ENCODE data around the gene GABRR2.
A peak's percentile ranks its signal among the peaks of the same experiment; 100 is the strongest.

Gene GABRR2

DNA sequence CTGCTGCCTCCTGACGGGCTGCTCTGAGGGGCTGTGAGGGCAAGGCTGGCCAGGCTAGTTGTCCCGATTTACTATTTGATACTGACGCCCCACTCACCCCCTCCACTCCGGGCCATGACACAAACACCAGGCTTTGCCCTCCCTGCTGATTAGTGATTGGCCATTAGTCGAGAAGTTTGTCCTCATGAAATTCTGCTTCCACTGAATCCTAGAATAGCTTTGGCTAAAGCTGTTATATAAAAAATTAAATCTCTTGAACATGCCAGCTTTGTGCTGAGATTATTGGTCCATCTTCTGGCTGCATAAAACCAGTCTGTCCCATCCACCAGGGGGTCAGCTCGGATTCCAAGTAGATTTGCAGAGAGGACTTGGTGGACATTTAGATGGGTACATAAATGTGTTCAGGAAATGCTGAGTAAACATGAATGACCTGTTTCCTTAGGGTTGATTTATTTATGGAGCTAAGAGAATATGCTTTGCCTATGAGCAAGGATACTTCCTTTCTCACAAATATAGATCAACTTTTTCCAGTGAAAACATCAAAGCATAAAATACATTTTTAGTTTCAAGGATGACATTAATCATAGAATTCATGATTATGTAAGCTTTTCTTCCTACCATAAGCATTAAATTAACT lies at the start of gene GABRR2:
TSS of gene GABRR2 (minus strand) at position 51 of the 637 bp plus-strand sequence. CDS start 134 bp downstream, outside the sequence.
- no peak for DNase-seq (ENCODE audit: low spot score)

DNA sequence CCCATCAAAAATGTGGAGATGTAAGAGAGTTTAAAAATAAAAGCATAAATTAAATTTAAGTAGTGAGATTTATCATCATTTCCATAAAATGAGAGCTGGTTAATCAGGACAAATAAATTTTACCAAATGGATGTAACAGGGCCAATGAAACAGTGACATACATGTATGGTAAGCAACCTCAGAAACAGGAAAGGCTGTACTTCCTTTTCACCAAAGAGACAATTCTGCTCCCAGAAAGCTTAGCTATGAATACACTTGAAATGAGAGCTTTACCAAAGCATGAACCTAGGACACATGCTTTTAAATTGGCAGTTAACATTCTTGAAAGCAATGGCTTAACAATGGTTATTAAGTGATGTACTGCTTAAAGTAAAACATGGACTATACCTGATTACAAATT lies 49.5 kb upstream of the GABRR2 start:
- DNase-seq (ENCODE audit: low spot score) = no peak

DNA sequence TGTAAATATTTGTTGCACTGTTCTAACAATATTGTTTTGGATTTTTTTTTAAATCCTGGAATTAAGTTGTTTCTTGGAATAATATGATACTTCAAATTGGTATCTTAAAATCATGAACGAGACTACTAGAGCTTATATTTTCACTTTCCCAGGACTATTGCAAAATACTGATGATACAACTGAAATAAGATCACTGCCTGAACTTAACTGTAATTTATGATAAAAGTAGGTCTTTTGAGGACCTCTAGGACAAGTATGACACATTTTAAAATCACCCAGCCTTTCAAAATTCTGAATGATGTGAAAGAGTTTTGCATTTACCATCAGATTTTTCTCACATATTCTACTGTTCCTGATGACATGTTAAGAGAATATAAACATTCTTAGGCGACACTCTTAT lies 46.1 kb upstream of the GABRR2 start:
- no peak for DNase-seq (ENCODE audit: low spot score)

DNA sequence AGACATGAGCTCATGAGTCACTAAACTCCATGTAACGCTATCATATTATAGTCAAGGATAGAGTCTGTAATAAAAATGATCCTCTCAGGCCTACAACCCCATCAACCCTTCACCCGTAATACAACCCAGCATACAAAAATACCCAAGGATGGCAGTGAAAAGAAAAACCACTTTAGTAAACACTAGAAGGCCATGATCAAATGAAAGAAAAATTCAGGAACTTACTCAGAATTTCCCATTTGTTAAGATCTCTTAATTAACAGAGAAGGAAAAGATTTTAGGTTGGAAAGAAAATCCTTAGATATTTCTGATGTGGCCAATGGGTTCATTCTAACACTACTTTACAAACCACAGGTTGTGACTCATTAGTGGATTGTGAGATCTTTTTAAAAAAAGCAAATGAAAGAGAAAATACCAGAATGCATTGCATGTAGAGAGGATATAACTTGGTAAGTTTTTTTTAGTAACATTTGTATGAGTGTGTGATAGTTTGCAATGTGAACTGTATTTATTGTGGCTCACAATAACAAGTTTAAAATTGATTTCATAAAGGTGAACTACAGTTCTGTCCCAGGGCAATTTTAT lies 45.4 kb upstream of the GABRR2 start:
- no peak for DNase-seq (ENCODE audit: low spot score)

DNA sequence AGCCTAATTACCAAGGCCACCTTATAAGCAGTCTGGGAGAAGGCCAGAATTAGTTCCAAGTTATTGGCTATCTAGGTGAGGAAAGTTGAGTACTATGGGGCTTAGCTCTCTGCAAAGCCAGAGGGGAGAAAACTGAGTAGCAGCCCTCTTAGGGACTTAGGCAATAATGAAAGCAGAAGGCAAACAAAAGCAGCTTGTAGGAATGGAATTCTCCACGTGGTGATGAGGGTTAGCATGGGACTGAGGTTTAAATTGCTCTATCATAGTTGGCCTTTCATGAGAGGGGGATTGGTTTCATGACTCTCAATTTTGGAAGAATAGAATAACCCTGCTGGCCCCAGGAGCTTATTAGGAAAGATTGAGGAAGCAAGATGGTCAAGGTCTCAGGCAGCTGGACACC lies 44.5 kb upstream of the GABRR2 start:
- DNase-seq (ENCODE audit: low spot score) = no peak

DNA sequence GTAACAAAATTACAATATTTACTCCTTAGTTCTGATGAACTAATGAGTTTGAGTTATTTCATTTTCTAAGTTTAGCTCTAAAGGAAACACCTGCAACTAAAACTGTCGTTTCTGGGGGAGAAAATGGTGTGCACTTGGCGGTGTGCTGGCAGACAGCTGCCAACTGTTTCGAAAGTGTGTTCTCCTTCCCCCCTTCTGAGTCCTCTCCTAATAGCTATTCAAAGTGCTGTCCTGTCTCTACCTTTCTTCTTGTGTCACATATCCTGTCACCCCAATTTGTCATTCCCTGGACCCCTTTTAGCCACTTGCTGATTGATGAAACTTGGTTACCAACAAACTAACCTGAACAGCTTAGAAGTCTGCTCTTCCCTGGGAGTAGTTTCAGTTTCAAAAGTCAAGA lies 42.3 kb upstream of the GABRR2 start:
- DNase-seq (ENCODE audit: low spot score) = no peak

DNA sequence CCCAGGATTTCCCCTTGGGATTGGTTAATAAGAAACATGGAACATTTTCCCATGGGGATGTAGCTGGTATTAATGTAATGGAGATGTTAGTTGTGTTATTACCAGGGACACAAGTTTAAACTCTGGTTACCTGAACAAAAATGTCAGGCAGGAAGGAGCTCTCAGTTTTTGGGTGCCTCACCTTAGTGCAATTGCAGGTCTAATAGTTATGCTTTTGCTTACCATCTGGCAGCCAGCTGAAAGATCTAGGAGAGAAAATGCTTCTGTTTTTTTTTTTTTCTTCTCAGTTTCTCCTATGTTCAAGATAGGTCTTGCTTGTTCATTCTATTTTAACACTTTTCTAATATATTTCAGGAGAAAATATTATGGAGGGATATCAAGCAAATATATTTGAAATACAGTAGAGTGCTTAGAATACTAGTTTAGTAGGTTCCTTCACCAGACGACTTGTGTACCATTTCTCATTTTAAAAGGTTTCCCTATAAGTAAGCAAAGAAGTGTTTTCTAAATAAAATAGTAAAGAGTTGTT lies 41.6 kb upstream of the GABRR2 start:
- no peak for DNase-seq (ENCODE audit: low spot score)

DNA sequence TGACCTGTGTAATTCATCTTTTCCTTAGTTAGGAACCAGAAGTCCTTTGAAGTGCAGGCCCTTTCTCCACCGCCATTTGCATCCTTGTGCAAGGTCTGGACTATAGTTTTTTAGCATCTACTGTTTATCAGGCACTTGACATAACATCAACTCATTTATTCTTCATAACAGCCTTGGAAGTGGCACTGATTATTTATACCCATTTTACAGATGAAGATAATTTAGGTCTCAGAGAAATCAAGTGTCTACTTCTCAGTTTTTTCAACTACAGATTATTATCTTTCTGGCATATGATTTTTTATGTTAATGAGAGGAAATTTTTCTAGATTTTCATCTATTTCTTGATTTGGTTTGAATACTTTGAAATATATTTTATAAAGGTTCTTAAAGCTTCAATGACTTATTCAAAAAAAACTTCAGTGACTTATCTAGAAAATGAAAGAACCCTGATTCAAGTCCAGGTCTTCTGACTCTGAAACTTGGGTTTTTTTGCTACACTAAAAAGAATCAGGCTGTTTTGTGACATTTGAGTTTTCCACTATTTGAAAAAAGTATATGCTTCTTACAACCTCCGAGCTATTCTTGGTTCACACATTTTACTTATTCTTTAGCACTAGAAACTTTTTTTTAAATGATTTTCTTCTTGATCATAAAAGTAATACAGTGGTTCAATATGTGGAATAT lies 40.6 kb upstream of the GABRR2 start:
- no peak for DNase-seq (ENCODE audit: low spot score)

DNA sequence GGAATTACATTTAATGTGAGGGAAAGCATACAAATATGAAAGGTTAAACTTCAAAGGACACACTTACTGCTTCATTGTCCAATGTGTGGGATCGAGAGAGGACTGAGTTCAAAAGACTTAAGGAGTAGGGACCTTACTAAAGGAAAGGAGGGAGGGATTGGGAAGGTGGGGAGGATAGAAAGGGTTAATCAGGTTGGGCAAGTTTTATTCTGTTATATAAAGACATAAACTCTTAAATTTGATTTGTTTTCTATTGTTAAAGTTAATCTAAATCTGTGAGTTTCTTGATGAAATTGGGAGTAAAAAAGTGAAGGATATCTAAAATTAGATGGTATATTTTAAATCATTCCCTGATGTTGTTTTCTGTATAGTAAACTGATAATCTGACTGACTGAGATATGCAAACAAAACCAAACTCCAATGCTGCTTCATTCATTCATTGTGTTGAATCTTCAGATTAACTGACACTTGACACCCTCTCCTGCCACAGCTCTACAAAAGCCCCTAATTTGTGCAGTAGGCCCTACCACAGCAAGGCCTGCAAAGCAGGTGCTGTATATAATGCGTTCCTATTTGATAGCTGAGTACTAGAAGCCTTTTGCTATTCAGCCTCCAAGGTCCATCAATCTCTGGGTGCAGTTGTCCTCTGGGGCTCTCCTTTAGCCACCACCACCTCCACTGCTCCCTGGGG lies 38.7 kb upstream of the GABRR2 start:
- no peak for DNase-seq (ENCODE audit: low spot score)

DNA sequence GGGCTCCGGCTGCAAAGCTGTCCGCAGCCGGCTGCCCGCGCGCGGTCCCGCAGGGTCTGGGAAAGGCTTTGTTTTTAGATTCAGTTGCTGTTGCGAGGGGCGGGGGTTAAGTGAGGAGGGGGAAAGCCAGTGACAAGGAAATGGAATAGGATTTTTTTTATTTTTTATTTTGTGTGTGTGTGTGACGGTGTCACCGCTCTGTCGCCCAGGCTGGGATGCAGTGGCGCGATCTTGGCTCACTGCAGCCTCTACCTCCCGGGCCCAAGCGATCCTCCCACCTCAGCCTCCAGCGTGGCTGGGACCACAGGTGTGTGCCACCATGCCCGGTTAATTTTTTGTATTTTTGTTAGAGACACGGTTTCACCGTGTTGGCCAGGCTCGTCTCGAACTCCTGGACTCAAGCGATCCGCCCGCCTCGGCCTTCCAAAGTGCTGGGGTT lies 38.0 kb upstream of the GABRR2 start:
- DNase-seq (ENCODE audit: low spot score) = no peak

DNA sequence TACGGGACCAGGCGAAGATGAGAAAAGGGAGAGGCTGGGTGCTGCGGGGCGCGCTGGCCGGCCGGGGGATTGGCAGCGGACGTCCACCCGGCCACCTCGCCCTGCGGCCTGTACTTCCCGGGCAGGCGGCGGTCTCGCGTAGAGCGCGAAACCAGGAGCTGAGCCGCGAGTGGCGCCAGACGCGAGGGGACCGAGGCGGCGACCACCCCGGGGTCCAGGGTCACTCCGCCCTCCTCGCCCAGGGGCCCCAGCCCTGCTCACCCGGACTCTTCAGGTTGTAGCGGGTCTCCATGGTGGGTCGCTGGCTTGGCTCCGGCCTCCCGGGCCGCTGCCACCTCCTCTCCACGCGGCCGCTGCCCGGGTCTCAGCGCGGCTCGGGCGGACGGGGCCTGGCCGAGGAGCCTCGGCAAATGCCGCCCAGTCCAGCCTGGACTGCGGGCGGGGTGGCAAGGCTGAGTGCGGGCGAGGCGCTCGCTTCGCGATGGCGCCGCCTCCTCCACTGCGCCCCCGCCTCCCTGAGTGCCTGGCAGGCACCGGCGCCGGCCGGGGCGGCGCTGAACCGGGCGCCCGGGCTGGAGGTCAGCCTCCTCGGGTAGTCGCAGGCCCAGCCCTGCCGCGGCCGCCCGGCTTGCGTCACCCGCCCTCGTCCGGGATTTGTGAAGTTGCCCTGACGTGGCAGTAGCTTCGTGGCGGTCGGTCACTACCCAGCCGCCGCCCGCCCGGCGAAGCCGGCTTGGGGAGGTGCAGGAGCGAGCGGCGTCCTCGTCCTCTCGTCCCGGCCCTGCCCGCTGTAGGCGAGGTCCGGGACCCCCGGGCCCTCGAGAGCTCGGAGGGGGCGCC lies 37.4 kb upstream of the GABRR2 start, which contains the start of gene UBE2J1:
TSS of gene UBE2J1 (minus strand) at position 445 of the 840 bp plus-strand sequence. CDS start at position 292, 153 bp downstream.
- peak; percentile 83 for DNase-seq (ENCODE audit: low spot score)

DNA sequence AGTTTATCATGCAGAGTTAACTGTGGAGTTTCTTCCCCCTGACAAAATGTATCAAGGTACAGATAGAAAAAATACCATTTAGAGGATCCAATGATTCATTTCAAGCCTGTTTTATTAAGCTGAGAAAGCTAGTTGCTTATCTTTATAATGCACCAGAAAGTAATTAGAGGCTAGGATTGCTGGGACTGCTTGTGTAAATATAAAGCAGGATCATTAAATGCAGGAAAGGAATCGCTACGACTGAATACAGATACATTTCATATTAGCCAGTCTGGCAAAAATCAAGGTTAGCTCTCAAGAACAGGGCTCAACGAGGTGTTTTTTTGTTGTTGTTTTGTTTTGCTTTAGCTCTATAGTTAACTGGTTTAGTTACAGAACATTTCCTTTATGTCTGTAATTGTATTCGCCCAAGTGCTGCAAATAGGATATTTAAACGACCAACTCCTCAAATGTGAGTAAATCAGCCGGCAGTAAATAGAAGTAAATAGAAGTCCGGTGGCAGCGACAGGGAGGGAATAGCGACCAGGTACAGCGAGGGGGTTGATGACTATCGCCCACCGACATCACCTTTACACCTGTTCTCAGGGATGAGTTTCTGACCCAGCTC lies 36.7 kb upstream of the GABRR2 start:
- peak; percentile 36 for DNase-seq (ENCODE audit: low spot score)

DNA sequence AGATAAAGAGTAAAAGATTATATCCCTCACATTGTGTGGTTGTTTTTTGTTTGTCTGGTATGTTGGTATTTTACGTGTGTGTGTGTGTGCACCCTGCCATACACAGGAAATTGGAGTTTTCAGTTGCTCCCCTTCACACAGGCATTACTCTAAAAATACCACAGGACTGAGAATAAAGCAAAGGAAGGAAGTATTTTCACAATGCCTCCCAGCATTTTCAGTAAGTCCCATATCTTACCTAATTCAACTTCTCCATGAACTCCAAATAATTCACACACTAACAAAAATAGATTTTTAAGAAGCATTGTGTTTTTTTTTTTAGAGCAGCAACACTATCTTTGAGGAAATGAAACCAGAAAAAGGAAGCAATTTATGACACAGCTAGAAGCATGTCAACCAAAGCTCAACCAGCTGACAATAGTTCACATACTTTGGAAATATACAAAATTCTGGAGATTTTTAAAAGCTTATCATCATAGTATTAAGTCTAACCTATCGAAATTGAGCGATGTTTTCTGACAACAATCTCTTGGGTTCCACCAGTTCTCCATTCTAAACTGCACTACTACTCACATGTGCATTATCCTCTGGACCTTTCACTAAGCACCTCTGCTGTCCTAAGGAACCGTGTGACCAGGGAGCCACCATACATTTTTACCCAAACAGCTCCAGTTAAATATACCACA lies 35.3 kb upstream of the GABRR2 start:
- peak; percentile 76 for DNase-seq (ENCODE audit: low spot score)

DNA sequence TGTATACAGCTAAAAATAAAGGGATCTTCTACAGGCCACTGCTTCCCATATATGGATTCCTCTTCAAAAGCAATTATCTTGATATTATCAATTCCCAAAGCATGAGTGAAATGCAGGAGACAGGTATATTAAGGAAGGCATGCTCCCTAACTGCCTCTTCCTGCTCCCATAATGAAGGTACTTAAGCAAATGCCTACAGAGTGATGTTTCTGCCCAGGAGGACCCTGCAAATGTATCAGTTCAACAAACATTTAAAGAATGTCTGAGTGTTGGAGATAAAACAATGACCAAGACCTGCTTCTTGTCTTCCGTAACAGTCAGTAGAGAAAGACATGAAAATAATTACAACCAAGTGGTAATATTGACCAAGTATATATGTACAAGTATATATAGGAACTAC lies 33.3 kb upstream of the GABRR2 start:
- no peak for DNase-seq (ENCODE audit: low spot score)

DNA sequence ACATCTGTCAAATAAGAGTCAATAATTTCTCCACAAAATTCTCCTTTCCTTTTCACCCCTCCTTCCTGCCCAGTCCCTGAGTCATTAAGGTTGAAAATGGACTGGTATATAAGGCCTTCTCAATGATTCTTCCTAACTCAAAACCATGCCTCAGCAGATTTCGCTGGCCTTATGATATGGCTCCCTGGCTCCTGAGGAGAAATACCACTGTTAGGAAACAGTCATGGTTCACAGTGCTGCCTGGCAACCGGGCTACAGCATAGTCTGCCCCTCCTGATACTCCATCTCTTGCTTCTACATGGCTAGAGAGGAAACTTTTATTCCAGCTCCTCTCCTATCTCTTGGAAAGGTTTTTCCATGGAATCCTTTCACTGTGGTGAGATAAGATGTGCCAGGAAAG lies 32.7 kb upstream of the GABRR2 start:
- DNase-seq (ENCODE audit: low spot score) = no peak

DNA sequence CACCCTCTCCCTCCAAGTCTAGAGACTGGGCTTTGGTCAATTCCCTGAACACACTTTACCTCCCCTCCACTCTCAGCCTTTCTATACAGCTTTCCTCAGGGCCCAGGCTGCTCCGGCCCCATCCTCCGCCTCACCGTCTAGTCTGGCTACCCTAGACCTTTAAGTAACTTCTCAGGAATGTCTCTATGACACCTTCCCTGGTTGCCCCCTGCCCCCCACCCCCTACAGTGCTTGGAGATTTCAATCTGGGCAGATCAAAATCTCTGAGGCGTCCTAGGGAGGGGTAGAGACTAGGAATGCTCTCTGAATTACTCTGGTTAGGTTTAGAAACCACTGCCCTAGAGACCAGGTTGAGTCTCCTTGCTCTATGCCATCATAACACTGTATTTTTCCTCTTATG lies 31.3 kb upstream of the GABRR2 start:
- DNase-seq (ENCODE audit: low spot score) = no peak

DNA sequence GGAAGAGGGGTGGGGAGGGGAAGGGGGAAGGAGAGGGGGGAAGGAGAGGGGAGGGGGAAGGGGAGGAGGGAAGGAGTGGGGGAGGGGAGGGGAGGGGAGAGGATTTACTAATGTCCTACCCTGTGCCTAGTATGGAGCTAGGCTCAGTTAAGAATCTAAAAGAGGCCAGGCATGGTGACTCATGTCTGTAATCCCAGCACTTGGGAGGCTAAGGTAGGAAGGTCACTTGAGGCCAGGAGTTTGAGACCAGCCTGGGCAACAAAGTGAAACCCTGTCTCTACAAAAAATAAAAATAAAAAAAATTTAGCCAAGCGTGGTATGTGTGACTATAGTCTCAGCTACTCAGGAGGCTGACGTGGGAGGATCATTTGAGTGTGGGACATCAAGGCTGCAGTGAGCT lies 24.5 kb upstream of the GABRR2 start:
- DNase-seq (ENCODE audit: low spot score) = no peak

DNA sequence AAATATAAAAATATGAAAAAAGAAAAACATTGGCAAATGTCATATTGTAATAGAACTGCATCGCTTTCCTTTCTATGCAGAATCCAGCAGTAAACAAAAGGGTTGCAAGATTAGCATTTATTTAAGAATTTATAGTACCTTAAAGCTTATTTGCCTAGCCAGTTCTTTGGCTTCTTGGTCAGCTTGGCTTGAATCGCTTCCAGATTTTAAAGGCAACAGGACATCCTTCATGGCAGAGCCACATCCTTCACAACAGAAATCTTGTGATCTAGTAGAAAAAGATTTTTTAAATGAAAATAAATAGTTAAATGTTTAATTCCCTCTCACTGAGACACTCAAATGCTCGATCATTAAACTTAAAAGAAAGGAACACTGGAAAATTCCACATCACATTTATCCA lies 20.1 kb upstream of the GABRR2 start:
- DNase-seq (ENCODE audit: low spot score) = no peak

DNA sequence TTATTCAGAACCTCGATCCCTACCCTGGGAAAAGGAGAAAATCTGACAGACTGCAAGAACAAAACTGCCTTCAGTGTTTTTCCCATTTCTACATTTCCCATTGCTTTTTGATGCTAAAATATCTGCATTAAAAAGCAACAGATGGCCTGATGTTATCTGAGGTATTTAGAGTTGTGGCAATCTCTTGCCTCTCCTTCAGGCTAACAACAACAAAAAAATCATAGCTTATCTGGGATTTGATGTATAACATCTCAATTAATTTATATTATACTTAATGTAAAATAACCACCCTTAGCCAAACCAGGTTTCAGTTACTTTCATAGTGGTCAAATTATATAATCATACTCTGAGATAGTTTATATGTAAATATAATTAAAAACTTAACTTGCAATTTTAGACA lies 15.8 kb upstream of the GABRR2 start:
- no peak for DNase-seq (ENCODE audit: low spot score)

DNA sequence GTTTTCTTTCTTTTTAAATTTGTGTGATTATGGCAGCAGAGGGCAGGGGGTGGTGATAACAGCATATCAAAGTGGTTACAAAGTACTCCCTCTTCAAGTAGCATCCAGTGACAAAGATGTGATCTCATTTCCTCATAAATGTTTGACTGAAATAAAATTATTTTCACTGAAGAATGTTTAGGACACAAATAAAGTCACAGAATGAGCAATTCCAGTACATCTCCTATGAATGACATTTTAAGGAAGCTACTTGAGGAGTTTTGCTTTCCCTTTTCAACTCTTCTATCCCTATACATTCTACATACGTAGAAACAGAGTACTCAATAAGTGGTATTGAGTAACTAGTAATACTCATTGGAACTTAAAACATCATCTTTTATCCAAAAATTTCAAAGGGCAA lies 13.9 kb upstream of the GABRR2 start:
- no peak for DNase-seq (ENCODE audit: low spot score)

DNA sequence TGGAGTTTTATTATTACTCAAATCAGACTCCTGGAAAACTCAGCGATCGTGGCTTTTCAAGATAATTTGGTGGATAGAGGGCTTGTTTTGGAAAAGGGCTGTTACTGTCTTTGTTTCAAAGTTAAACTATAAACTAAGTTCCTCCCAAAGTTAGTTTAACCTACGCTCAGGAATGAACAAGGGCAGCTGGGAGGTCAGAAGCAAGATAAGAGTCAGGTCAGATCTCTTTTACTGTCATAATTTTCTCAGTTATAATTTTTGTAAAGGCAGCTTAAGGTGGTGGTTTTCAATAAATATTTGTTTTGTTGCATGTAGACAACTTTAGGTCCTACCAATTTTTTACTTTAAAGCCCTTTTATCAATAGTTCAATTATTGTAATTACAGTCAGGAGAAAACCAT lies 9.2 kb upstream of the GABRR2 start:
- DNase-seq (ENCODE audit: low spot score) = no peak
